Stimulated activated CD4-positive, alpha-beta T cell treated with anti-CD3 and anti-CD28 coated beads, Interleukin-2, amount 100 ng/mL, for 24 hours (primary cell): Measurements from ENCODE around the gene STRN3.
"Not testable (repeated sequence)": the region's sequence is repeated elsewhere in the genome, so short reads cannot be mapped to it uniquely, and the experiment has no call there.

ENCODE experiments used
- DNase-seq, 2 donors: peaks; one replicate each; pipeline ENCODE4 v3.0.0-alpha.2; 2020

STRN3 gene

DNA sequence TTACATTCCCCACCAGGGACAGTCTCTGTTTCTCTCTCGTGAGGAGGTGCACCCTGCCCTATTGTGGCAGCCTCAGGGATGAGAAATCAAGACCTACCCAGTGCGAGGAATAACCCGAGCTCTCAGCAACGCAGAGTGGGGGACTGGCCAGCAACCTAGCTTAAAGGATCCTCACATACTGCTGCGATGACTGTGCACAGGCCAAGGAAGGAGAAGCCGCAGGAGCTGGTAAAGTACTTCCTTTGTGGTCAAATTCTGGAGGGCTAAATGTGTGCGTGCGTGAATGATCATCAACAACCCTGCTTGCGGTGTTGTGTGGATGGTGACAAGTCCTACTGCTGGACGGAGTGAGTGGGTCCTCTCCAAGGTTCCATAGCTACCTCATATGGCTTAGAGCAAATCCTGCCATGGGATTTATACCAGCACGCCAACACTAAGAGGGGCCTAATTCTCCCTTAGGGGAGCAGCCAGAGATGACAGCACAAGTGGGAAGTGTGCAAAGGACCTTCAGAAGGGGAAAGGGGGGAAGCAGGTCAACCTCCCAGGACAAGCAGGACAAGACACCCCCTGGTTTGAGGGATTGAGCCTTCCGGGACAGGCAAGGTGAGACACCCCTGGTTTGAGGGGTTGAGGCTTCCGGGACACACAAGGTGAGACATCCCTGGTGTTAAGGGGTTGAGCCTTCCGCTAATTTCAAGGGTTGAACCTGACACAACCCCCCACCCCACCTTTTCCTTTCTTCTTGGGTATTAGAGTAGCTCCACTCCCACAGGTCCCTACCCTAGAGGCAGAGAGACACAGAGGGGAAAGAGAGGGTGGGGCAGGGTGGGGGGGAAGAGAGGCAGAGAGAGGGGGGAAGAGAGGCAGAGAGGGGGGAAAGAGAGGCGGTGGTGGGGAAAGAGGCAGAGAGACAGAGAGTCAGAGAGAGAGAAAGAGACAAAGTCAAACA, 59.5 kb downstream of the STRN3 start:
- DNase-seq: no peak

DNA sequence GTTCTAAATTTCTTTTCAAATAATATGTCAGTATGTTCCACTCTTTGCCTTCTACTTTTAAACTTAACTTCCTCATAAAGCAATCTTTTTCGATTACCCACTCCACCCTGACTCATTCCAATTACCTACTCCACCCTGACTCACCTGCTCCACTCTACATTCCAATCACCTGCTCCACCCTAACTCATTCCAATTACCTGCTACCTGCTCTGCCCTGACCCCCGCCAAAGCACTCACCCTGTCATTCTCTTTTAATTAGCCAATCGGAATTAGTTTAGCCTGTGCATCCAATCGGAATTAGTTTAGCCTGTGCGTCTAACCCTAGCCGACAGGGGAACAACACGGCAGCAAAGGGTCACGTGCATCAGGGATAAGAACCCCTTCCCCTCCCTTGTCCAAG, 60.3 kb downstream of the STRN3 start:
- not testable (repeated sequence) for DNase-seq

DNA sequence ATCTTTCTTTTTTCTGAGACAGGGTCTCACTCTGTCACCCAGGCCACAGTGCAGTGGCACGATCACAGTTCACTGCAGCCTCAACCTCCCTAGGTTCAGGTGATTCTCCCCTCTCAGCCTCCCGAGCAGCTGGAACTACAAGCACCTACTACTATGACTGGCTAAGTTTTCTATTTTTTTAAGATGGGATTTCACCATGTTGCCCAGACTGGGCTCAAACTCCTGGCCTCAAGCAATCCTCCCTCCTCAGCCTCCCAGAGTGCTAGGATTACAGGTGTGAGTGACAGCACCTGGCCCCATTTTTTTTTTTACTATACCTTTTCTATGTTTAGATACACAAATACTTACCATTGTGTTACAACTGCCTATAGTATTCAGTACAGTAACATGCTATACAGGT, 63.6 kb downstream of the STRN3 start:
- DNase-seq: not testable (repeated sequence)

DNA sequence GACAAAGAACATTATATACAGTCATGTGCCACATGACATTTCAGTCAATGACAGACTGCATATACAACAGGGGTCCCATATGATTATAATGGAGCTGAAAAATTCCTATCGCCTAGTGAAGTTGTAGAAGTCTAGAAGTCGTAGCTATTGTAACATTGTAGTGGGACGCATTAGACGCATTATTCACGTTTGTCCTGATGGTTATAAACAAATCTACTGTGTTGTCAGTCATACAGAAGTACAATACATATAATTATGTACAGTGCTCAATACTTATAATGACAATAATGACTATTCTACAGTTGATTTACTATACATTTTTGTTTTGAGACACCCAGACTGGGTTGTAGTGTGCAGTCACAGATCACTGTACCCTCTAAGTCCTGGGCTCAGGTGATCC, 64.8 kb downstream of the STRN3 start:
- DNase-seq: no peak

DNA sequence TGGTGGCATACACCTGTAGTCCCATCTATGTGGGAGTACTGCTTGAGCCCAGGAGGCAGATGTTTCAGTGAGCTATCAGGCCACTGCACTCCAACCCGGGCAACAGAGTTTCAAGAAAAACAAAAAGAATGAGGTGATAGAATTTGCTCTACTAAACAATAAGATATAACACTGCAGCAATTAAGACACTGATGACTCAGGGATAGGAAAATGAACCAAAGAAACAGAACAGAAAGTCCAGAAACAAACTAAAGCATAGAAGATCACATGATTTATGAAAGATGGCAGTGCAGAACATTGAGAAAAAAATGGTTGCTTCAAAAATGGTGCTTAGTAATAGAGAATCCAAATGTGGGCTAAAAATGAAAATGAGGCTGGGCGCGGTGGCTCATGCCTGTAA, 66.0 kb downstream of the STRN3 start:
- no peak for DNase-seq

DNA sequence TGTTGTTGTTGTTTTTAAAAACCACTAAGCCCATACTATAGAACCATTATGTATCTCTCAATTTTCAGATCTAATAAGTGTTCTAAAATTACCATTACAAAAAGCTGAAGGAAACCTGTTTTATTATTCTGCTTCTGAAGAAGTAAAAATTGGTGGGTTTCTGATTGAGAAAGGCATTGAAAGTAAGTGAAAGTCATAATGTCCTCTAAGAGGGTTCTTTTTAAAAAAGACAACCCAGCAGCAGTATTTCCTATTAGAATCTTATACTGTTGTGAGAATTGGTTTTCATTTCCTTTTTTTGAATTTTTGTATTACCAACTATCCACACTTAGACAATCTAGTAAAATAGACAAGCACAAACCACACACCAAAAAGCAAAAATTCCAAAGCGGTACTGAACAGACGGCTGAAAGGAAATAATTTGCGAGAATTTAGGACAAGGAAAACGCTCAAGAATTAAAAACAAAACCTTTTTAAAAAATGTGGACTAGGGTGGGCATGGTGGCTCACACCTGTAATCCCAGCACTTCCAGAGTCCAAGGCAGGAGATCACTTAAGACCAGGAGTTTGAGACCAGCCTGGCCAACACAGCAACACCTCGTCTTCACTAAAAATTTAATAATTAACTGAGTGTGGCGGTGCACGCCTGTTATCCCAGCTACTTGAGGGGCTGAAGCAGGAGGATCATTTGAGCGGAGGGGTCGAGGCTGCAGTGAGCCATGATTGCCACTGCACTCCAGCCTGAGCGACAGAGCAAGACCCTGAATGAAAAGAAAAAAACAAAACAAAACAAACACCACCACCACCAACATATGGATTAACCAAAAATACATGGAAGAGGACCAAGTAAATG, 67.4 kb downstream of the STRN3 start:
- DNase-seq: no peak

DNA sequence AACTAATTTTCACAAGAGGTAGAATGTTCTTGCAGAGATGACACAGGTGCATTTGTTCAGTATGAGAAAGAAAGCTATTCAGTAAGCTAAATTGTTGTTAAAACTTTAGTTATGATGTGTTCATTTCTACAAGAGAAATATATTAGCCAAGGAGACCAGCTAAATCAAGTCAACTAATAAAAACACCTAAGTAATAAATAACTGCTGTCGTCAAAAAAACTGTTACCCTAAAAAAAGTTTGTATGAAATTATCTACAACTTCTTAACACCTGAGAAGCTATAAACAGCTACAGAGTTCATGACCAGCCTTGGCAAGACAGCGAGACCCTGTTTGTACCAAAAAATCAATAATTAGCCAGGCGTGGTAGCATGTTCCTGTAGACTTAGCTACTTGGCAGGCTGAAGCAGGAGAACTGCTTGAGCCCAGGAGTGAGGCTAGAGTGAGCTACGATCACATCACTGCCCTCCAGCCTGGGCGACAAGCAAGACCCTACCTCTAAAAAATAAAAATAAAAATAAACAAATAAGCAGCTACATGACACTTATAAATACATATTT, 68.3 kb downstream of the STRN3 start:
- DNase-seq: no peak

DNA sequence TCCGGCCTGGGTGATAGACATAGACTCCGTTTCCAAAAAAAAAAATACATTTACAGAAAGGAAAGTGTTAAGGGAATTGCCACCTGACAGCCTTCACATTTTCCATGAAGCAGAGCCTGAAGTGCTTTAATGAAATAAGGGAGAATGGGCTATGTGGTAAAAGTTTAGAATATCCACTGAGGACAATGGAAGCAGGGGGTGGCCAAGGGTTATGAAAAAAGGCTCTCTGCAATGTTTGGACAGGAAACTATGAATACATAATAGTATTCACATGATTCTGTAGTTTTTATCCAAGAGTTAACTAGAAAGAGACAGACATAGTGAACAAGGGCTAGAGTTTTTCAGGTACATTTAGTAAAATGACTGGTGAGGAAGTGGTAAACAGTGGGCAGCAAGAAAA, 76.5 kb downstream of the STRN3 start:
- DNase-seq: no peak

DNA sequence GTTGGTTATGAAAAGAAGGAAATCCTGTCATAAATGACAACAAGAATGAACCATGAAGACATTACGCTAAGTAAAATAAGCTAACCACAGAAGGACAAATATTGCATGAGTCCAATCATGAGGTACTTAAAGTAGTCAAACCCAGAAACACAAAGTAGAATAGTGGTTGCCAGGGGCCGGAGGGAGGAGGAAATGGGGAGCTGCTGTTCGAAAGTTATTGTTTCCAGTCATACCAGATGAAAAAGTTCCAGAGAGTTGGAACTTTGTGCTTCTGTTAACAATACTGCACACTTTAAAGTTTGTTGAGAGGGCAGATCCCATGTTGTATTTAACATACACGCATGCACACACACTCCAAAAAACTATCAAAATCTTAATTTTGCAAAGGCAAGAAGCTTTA, 82.5 kb downstream of the STRN3 start:
- no peak for DNase-seq

DNA sequence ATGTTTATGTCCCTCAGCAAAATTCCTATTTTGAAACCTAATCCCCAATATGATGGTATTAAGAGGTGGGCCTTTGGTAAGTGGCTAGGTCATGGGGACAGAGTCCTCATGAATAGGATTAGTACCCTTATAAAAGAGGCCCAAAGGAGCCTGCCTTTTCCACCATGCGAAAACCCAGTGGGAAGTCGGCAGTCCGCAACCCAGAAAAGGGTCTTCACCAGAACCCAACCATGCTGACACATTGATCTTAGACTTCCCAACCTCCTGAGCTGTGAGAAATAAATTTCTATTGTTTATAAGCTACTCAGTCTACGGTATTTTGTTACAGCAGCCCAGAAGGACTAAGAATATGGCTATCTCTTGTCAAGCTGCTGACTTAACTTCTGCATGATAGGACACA, 85.3 kb downstream of the STRN3 start:
- DNase-seq: no peak

DNA sequence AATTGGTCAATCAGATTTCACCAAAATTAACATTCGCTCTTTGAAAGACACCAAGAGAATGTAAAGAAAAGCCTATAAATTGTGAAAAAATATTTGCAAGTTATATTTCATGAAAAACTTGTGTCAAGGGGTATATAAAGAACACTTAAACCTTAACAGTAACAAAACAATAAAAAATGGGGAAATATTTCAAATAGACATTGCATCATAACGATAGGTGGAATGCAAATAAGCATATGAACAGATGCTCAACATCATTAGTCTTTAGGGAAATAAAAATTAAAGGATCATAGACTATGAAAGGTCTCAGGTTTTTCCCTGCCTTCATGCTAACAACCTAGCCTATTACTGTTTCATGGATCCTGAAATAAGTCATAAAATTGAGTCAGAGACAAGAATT, 87.6 kb downstream of the STRN3 start:
- no peak for DNase-seq

DNA sequence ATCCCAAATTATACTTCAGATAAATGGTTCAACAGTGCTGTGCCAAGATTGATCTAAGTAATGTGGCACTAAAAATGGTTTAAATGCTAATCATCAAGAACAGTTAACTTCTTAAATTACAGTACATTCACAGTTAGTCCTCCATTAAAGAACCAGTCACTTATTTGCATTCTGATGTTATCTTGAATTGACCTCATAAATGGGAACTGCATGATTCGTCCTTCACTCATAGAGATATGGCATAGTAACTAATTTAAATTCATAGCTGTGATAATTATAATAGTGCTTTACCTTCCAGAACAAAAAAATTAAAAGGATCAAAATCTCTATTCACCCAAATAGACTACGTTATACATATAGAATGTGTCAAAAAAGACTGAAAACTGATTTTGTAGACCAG, 90.7 kb downstream of the STRN3 start:
- no peak for DNase-seq

DNA sequence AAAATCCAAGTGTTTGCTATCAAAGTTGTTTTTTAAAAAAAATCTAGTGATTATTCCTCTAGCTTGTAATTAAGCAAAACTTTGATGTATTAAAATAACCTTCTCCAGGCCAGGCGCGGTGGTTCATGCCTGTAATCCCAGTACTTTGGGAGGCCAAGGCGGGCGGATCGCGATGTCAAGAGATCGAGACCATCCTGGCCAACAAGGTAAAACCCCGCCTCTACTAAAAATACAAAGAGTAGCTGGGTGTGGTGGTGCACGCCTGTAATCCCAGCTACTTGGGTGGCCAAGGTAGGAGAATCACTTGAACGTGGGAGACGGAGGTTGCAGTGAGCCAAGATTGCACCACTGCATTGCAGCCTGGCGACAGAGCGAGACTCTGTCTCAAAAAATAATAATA, 92.2 kb downstream of the STRN3 start:
- DNase-seq: not testable (repeated sequence)

DNA sequence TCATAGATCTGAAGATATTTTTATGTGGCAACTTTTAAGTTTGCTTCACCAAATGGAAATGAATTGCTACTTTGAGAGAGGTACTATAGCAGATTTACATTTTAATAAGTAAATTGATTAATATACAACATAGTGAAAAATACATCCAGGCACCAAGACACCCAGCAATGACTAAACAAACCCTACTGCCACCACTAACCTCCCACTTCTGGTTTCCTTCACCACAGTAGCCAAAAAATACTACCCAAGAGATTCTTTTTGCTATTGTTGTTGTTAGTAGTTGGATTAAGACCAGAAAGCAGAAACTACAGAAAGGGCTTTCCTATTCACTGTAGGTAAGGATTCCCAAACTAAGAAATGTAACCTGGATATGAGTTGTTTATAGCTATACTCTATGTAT, 97.7 kb downstream of the STRN3 start:
- DNase-seq: no peak

DNA sequence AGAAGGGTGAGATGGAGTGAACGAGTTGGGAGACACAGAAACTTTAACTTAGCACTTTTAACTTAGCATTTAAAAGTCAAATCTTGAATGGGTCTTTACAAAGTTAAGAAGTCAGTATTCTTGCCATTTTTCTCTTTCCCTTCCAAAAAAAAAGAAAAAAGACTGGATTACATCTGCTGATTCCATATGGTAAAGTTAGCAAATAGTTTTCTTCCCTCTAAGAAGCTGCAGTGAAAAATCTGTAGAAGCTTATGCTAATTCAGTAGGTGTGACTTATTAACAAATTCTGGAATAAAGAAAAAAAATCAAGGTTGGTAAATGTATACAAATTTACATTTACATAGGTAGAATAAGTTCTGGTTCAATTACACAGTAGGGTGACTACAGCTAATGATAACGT, 100.9 kb downstream of the STRN3 start:
- no peak for DNase-seq

DNA sequence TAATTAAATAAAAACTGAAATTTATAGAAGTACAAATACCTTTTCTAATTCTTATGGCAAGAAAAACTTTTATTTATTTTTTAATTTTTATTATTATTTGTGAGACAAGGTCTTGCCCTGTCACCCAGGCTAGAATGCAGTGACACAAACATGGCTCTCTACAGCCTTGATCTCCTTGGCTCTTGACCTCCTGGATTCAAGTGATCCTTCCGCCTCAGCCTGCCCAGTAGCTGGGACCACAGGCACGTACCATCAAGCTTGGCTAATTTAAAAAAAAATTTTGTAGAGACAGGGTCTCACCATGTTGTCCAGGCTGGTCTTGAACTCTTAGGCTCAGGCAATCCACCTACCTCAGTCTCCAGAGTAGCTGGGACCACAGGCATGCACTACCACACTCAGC, 104.4 kb downstream of the STRN3 start:
- no peak for DNase-seq

DNA sequence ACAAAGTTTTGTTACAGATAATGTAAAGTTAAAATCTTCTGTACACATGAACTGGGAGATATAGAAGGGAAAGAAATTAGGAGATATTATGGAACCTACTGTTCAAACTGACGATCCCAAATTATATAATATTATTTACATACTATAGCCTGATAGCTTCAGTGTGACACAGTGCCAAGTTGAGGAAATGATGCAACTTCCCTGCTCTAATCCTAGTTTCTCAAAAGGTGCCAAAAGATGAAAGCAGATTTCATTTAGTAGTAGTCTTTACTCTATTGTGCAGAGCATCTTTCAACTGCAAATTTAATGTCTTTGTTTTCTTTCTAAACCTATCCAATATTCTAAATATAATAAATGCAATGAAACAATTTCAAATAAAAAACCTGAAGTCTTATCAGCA, 104.9 kb downstream of the STRN3 start:
- DNase-seq: no peak

DNA sequence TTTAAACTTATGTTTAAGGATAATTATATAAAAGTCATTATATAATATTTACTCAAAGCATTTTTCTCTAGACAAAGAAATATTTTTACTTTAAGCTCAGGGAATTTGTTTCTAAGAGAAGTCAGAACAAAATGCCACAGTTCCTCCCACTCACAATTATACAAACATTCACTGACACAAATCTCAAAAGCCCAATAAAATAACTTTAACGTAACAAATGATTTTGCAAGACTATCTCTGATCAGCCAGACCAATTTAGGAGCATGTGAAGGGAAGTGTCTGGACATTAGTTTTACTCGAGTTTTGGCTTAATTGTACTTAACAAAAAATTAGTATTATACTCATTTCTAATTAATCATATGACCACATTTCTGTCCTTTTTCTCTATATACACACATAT, 110.6 kb downstream of the STRN3 start:
- DNase-seq: no peak

DNA sequence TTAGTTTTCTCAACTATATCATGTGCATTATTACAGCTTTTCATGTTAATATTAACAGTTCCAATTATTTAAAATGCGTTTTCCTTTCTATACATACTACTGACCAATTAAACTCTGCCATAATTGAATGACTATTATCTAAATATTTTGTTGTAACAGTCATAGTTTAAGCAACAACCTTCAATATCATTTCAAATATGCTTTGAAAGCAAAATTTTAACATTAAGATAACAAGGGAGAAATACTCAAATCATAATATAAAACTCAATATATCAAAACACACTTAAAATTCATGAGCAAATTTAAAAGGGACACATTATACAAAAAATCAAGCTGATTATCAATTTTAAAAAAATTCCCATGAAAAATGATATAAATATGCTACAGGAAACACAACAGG, 111.4 kb downstream of the STRN3 start:
- no peak for DNase-seq

DNA sequence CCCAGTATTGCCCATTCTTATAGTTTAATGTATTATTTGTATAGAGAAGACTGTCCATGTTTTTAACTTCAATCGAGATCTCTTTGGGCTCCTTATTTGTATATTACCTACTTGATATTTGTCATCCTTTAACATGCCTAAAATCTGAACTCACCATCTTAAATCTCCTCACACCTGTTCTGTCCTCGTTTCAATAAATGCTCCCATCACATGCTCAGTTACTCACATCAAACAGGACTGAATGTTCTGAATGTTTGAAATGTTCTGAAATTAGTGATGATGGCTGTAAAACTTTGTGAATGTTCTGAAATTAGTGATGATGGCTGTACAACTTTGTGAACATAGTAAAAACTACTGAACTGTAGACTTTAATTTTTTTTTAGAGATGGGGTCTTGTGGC, 117.4 kb downstream of the STRN3 start:
- no peak for DNase-seq

DNA sequence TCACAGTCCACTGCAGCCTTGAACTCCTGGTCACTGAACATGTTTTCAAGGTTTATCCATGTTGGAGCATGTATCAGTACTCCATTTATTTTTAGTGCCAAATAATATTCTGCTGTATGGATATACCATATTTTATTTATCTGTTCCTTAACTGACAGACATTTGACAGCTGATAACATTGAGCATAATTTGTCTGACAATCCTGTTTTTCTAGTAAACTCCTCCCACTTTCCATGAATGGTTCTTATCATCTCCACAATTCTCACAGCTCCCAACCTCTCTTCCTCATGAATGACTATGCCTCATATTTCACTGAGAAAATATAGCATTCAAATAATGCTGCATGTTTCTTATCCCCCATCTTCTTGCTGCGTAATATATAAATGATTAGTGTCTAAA, 118.5 kb downstream of the STRN3 start:
- DNase-seq: no peak

DNA sequence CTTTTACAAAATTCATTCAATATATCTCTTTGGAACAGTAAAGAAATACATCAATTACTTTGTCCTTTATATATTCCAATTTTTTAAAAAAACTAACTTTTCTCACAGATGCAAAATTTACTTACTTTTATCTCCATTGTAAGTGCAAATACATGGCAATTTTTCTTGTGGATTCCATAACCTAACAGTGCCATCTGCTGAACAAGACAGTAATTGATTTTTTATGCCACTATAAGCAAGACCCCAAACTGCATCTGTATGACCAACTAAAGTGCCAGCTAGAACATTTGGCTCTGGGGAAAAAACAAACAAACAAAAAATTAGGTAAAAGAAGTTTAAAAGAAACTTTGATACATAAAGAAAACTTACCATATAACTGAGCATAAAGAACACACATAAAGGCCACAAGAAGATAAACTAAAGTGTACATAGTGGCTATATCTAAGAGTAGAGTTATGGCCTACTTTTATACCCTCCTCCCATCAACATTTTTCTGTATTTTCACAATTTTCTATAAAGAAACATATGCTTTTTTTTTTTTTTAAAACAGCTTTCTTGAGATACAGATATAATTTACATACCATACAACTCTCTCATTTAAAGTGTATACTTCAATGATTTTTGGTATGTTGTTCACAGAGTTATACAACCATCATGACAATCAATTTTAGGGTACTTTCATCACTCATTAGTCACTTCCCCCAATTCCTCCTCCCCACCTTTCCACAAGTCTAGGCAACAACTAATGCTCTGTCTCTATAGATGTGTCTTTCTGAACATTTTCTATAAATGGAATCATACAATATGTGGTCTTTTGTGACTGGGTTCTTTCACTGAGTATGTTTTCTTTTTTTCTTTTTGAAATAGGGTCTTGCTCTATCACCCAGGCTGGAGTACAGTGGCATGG, 119.2 kb downstream of the STRN3 start:
- no peak for DNase-seq
